ENCODE data around the gene ARHGAP40.

DNA sequence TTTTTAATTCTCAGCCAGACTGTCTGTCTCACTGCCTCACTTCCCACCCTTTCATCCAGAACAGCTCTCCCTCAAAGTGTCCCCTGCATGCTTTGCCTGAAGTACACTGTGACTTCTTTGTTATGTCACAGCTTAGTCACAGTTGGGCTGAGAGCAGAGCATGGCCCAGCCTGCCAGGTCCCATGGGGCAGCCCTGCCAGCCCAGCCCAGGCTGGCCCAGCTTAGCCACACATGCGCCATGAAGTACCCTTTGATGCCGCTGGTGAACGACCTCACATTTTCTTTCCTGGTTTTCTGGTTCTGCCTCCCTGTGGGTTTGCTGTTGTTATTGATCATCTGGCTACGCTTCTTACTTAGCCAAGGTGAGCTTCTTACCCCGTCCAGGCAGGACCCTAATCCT, 20.6 kb upstream of the ARHGAP40 start, which contains the start of gene ADIG:
- TF ChIP-seq, protein P1, sequence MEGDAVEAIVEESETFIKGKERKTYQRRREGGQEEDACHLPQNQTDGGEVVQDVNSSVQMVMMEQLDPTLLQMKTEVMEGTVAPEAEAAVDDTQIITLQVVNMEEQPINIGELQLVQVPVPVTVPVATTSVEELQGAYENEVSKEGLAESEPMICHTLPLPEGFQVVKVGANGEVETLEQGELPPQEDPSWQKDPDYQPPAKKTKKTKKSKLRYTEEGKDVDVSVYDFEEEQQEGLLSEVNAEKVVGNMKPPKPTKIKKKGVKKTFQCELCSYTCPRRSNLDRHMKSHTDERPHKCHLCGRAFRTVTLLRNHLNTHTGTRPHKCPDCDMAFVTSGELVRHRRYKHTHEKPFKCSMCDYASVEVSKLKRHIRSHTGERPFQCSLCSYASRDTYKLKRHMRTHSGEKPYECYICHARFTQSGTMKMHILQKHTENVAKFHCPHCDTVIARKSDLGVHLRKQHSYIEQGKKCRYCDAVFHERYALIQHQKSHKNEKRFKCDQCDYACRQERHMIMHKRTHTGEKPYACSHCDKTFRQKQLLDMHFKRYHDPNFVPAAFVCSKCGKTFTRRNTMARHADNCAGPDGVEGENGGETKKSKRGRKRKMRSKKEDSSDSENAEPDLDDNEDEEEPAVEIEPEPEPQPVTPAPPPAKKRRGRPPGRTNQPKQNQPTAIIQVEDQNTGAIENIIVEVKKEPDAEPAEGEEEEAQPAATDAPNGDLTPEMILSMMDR (conservative IDR thresholded peaks at IDR 0.05 in 1 of 2, IDR thresholded peaks at IDR 0.05 in 1 of 2; ENCODE audit: low read depth in 1 of 2, low read length in 2 of 2): no peak
- no peak for TF ChIP-seq EZH2 (IDR thresholded peaks at IDR 0.05; ENCODE audit: low read length, missing control alignments)
